Measurements from ENCODE around the gene IL18R1. TPM values are rescaled to one million over a fixed set of nuclear protein-coding genes. Genes with fewer than 3 reads are reported as not detected.

IL18R1 gene
- total and polyA plus RNA-seq, 2 donors (not counting 3 experiments of a cell fraction or from before 2014, with no cell fraction given), result 2.9 to 3.6 TPM

GRCh38 chr2:102340778-102341177, 14.8 kb upstream of the IL18R1 start:
- Histone ChIP-seq H2AFZ (ENCODE audit: low read depth, low read length) (no peak overlapping the region), H3K27ac (ENCODE audit: insufficient read depth, low read depth, low read length) (no peak overlapping the region), H3K27me3 (ENCODE audit: control insufficient read depth in 2 of 2, insufficient read depth in 2 of 2, low read length in 2 of 2) (no peaks in the 10 kb centered on the region), H3K9me1 (replicated peaks; ENCODE audit: control insufficient read depth, extremely low read depth, insufficient read depth, low read length) (no peaks in the 10 kb centered on the region), H3K9ac (replicated peaks; ENCODE audit: extremely low read depth, insufficient read depth, low read length) (no peak overlapping the region), H3K4me1 (ENCODE audit: control insufficient read depth, extremely low read depth, insufficient read depth, low read length) (peaks cover 51% of the 10 kb centered on the region), H3K4me2 (ENCODE audit: insufficient read depth, low read length) (peak overlapping the region; percentile 10), H3K79me2 (ENCODE audit: control insufficient read depth, insufficient read depth, low read length) (peaks cover 31% of the 10 kb centered on the region), H3K9me3 (replicated peaks; ENCODE audit: control insufficient read depth, insufficient read depth, low read length) (no peaks in the 10 kb centered on the region), H3K36me3 (ENCODE audit: control insufficient read depth in 2 of 2, extremely low read depth in 1 of 2, insufficient read depth in 2 of 2, low read length in 2 of 2) (peaks cover 0 to 8% of the 10 kb centered on the region in 2 experiments), H4K20me1 (replicated peaks; ENCODE audit: control insufficient read depth, extremely low read depth, insufficient read depth, low read length) (no peaks in the 10 kb centered on the region), H3K4me3 (replicated peaks in 1 of 3; ENCODE audit: insufficient read depth in 1 of 3, low read depth in 1 of 3, low read length in 3 of 3) (no peak overlapping the region)
- no TSS peak for BruUV-seq (replicated peaks)
- dilution Hi-C loops (cut with MboI; ENCODE audit: extremely low pct_ligation_motif_present, low sequenced_read_pairs) (no loop called here), intact Hi-C loops (cut with micrococcal nuclease) (no loop called here)
- FAIRE-seq (no peak), DNase-seq (ENCODE audit: low read depth, low spot score) (no peak)
- POLR2A ChIA-PET, result no interaction called here
- TF ChIP-seq, protein P1, sequence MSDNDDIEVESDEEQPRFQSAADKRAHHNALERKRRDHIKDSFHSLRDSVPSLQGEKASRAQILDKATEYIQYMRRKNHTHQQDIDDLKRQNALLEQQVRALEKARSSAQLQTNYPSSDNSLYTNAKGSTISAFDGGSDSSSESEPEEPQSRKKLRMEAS (IDR thresholded peaks at IDR 0.05; ENCODE audit: insufficient read depth, insufficient read length), result no peak
- TF ChIP-seq EZH2 (IDR thresholded peaks at IDR 0.05; ENCODE audit: borderline replicate concordance, low read depth, low read length, severe bottlenecking) (no peak), CTCF (IDR thresholded peaks at IDR 0.05; ENCODE audit: extremely low read depth in 1 of 2, insufficient read depth in 1 of 2, low read depth in 1 of 2, low read length in 2 of 2) (no peak), JUN (IDR thresholded peaks at IDR 0.05; ENCODE audit: borderline replicate concordance, insufficient read depth, insufficient read length, low read depth) (no peak), MYC (IDR thresholded peaks at IDR 0.05; ENCODE audit: low read depth, low read length) (no peak), FOS (IDR thresholded peaks at IDR 0.05; ENCODE audit: borderline replicate concordance, insufficient read depth, low read length) (no peak), GATA2 (IDR thresholded peaks at IDR 0.05; ENCODE audit: insufficient read depth, insufficient read length, low read depth, low read length) (no peak), POLR2A (IDR thresholded peaks at IDR 0.05; ENCODE audit: low read depth, low read length) (no peak), POLR2AphosphoS5 (IDR thresholded peaks at IDR 0.05; ENCODE audit: insufficient read depth, low read depth, low read length) (no peak)
- CTCF ChIA-PET, result interaction anchor here (0.7 to 2.1 kb wide), 5 partner anchors 13 to 100 kb away, joined by 3 to 6 read pairs (median 4); partner anchors contain the start of gene IL18R1

All from endothelial cell of umbilical vein (primary cell).